ENCODE data around the gene EFHD1. TPM values are rescaled to one million over a fixed set of nuclear protein-coding genes. Genes with fewer than 3 reads are reported as not detected.

Gene EFHD1
- total and polyA plus RNA-seq, 2 experiments from 2014 or later, result 3.4 to 6.4 TPM

- Histone ChIP-seq H3K36me3 (ENCODE audit: insufficient read depth) (no peaks in the 10 kb centered on the region), H3K27ac (ENCODE audit: low read depth) (no peak overlapping the region), H2AFZ (no peak overlapping the region), H3K4me1 (ENCODE audit: insufficient read depth) (peaks cover 8% of the 10 kb centered on the region), H3K9me2 (ENCODE audit: insufficient read depth) (0 out of 2 replicates have a peak, but pooled peaks cover 8% of the 10 kb centered on the region), H3K27me3 (ENCODE audit: insufficient read depth) (no peaks in the 10 kb centered on the region), H3K4me2 (no peak overlapping the region), H4K20me1 (replicated peaks; ENCODE audit: insufficient read depth) (peaks cover under 1% of the 10 kb centered on the region; the same call in 1 of the 2 replicates), H3K4me3 (no peak overlapping the region), H3F3A (replicated peaks; ENCODE audit: low read depth) (no peaks in the 10 kb centered on the region), H3K79me2 (replicated peaks; ENCODE audit: insufficient read depth) (no peaks in the 10 kb centered on the region)
- TF ChIP-seq ETS1 (IDR thresholded peaks at IDR 0.05) (no peak), JUNB (IDR thresholded peaks at IDR 0.05; ENCODE audit: unreplicated experiment) (no peak), NANOG (IDR thresholded peaks at IDR 0.05; ENCODE audit: borderline replicate concordance) (no peak), ZNF462 (CRISPR knock-in tag; IDR thresholded peaks at IDR 0.05) (no peak), POLR2AphosphoS5 (IDR thresholded peaks at IDR 0.05; ENCODE audit: low read depth) (no peak), CREB1 (CRISPR knock-in tag; IDR thresholded peaks at IDR 0.05; ENCODE audit: low read depth) (no peak), ZNF331 (CRISPR knock-in tag; IDR thresholded peaks at IDR 0.05; ENCODE audit: low read depth) (no peak), EZH2 (IDR thresholded peaks at IDR 0.05; ENCODE audit: low read depth, unreplicated experiment) (no peak), STAT1 (IDR thresholded peaks at IDR 0.05; ENCODE audit: unreplicated experiment) (no peak), REST (IDR thresholded peaks at IDR 0.05; ENCODE audit: unreplicated experiment) (no peak), EZH2phosphoT487 (IDR thresholded peaks at IDR 0.05; ENCODE audit: unreplicated experiment) (no peak), CTCF (conservative IDR thresholded peaks at IDR 0.05; ENCODE audit: low read depth in 2 of 2) (no peak), ZNF114 (CRISPR knock-in tag; IDR thresholded peaks at IDR 0.05) (no peak)
- DNase-seq (ENCODE audit: low spot score), result no peak
- Mint-ChIP-seq H3K36me3 (ENCODE audit: low read depth) (peaks cover 15% of the 10 kb centered on the region), H3K4me1 (peaks cover 25% of the 10 kb centered on the region), H3K9me3 (peaks cover 8% of the 10 kb centered on the region; the same call in 2 of the 3 replicates), H3K4me3 (no peak overlapping the region), H3K27ac (no peak overlapping the region), H3K27me3 (ENCODE audit: insufficient read depth, low read depth, poor library complexity) (peaks cover 2% of the 10 kb centered on the region)
- ATAC-seq, result no peak
Observed at GRCh38 chr2:232587512-232587911, 45.9 kb upstream of the EFHD1 start.

Measured in GM23338 (cell line).